Effector memory CD8-positive, alpha-beta T cell (primary cell): ENCODE data around the gene TCF7L1.
"Not testable (repeated sequence)": the region's sequence is repeated elsewhere in the genome, so short reads cannot be mapped to it uniquely, and the experiment has no call there.

Experiments used
- ATAC-seq: fragments of 150-1000 bp; cut with Tn5 transposase; replicated peaks from 2 replicates; pipeline ENCODE4 v1.10.0; 2021; ENCODE audit warnings: mild to moderate bottlenecking, moderate library complexity
- DNase-seq, 3 experiments: peaks; one replicate each; pipeline ENCODE4 v3.0.0; 2021
- H3K27ac Mint-ChIP-seq, 2 donors: one replicate each; pipeline ENCODE4 v1.8.0; 2022; ENCODE audit warnings: mild to moderate bottlenecking in 2 of 2, mixed read lengths in 2 of 2, moderate library complexity in 2 of 2
- H3K27me3 Mint-ChIP-seq, 2 donors: one replicate each; pipeline ENCODE4 v1.8.0; 2022; ENCODE audit warnings: mixed read lengths in 2 of 2
- H3K36me3 Mint-ChIP-seq: one replicate; pipeline ENCODE4 v1.8.0; 2022; ENCODE audit warnings: mild to moderate bottlenecking, moderate library complexity, mixed read lengths; ENCODE audit not compliant: insufficient read depth
- H3K4me1 Mint-ChIP-seq, 2 donors: one replicate each; pipeline ENCODE4 v1.8.0; 2022; ENCODE audit warnings: low read depth in 2 of 2, mixed read lengths in 2 of 2
- H3K4me3 Mint-ChIP-seq, 2 donors: one replicate each; pipeline ENCODE4 v1.8.0; 2022; ENCODE audit warnings: mild to moderate bottlenecking in 2 of 2, mixed read lengths in 2 of 2, moderate library complexity in 2 of 2
- H3K9me3 Mint-ChIP-seq, 2 donors: one replicate each; pipeline ENCODE4 v1.8.0; 2022; ENCODE audit warnings: mixed read lengths in 2 of 2

The TCF7L1 gene

GRCh38 chr2:85114586-85115330 is 18.4 kb upstream of the TCF7L1 start:
- no peak for ATAC-seq
- Mint-ChIP-seq H3K27ac (no peak overlapping the region), H3K27me3 (peaks cover 22 to 49% of the 10 kb centered on the region in 2 donors), H3K36me3 (no peaks in the 10 kb centered on the region), H3K9me3 (no peaks in the 10 kb centered on the region), H3K4me3 (no peak overlapping the region), H3K4me1 (no peaks in the 10 kb centered on the region)
- no peak for DNase-seq

- H3K4me3 Mint-ChIP-seq, result no peak overlapping the region
- no peaks in the 10 kb centered on the region for H3K36me3 Mint-ChIP-seq
- no peak overlapping the region for H3K27ac Mint-ChIP-seq
- H3K4me1 Mint-ChIP-seq, result no peaks in the 10 kb centered on the region
- ATAC-seq (no peak), DNase-seq (no peak)
- H3K27me3 Mint-ChIP-seq, result peaks cover 11 to 38% of the 10 kb centered on the region in 2 donors
- H3K9me3 Mint-ChIP-seq, result no peaks in the 10 kb centered on the region
Observed at GRCh38 chr2:85116207-85116606, 17.0 kb upstream of the TCF7L1 start.

- Mint-ChIP-seq H3K4me3 (no peak overlapping the region), H3K36me3 (no peaks in the 10 kb centered on the region), H3K27ac (no peak overlapping the region), H3K9me3 (no peaks in the 10 kb centered on the region), H3K4me1 (no peaks in the 10 kb centered on the region), H3K27me3 (peaks cover 1 to 6% of the 10 kb centered on the region in 2 donors)
- ATAC-seq (no peak), DNase-seq (no peak)
Observed at GRCh38 chr2:85119900-85120299, 13.3 kb upstream of the TCF7L1 start.

GRCh38 chr2:85120363-85120762 is 12.8 kb upstream of the TCF7L1 start:
- no peak overlapping the region for H3K4me3 Mint-ChIP-seq
- H3K36me3 Mint-ChIP-seq, result no peaks in the 10 kb centered on the region
- no peak for DNase-seq
- ATAC-seq, result no peak
- no peaks in the 10 kb centered on the region for H3K4me1 Mint-ChIP-seq
- H3K27ac Mint-ChIP-seq, result no peak overlapping the region
- no peaks in the 10 kb centered on the region for H3K9me3 Mint-ChIP-seq
- H3K27me3 Mint-ChIP-seq, result peaks cover 0 to 6% of the 10 kb centered on the region in 2 donors

- H3K9me3 Mint-ChIP-seq, H3K4me1 Mint-ChIP-seq, ATAC-seq, DNase-seq, H3K36me3 Mint-ChIP-seq, H3K4me3 Mint-ChIP-seq: not testable (repeated sequence)
- Mint-ChIP-seq H3K27me3 (peaks cover 19 to 32% of the 10 kb centered on the region in 2 donors), H3K27ac (peak overlapping the region in 1 of 2 donors; percentile 24)
Observed at GRCh38 chr2:85126462-85126861, 6.7 kb upstream of the TCF7L1 start.

GRCh38 chr2:85129861-85130260 is 3.3 kb upstream of the TCF7L1 start:
- H3K4me3 Mint-ChIP-seq, result no peak overlapping the region
- H3K27me3 Mint-ChIP-seq, result peaks cover 33 to 54% of the 10 kb centered on the region in 2 donors
- peaks cover 3 to 5% of the 10 kb centered on the region in 2 donors for H3K4me1 Mint-ChIP-seq
- H3K27ac Mint-ChIP-seq, result no peak overlapping the region
- no peak for DNase-seq
- H3K36me3 Mint-ChIP-seq, result peaks cover 3% of the 10 kb centered on the region
- no peak for ATAC-seq
- H3K9me3 Mint-ChIP-seq, result no peaks in the 10 kb centered on the region

GRCh38 chr2:85130407-85130806 is 2.8 kb upstream of the TCF7L1 start:
- ATAC-seq (no peak), DNase-seq (no peak)
- Mint-ChIP-seq H3K36me3 (peaks cover 3% of the 10 kb centered on the region), H3K27me3 (peaks cover 36 to 59% of the 10 kb centered on the region in 2 donors), H3K27ac (no peak overlapping the region), H3K4me3 (no peak overlapping the region), H3K4me1 (peaks cover 3 to 5% of the 10 kb centered on the region in 2 donors), H3K9me3 (no peaks in the 10 kb centered on the region)

GRCh38 chr2:85131116-85131515 is 2.1 kb upstream of the TCF7L1 start:
- no peak overlapping the region for H3K27ac Mint-ChIP-seq
- DNase-seq (no peak), ATAC-seq (no peak)
- H3K9me3 Mint-ChIP-seq, result no peaks in the 10 kb centered on the region
- peaks cover 43 to 66% of the 10 kb centered on the region in 2 donors for H3K27me3 Mint-ChIP-seq
- H3K36me3 Mint-ChIP-seq, result peaks cover 3% of the 10 kb centered on the region
- no peak overlapping the region for H3K4me3 Mint-ChIP-seq
- peaks cover 3 to 5% of the 10 kb centered on the region in 2 donors for H3K4me1 Mint-ChIP-seq

GRCh38 chr2:85132397-85132796 is 795 bp upstream of the TCF7L1 start:
- ATAC-seq, result no peak
- H3K4me1 Mint-ChIP-seq, result peaks cover 3 to 5% of the 10 kb centered on the region in 2 donors
- peaks cover 54 to 75% of the 10 kb centered on the region in 2 donors for H3K27me3 Mint-ChIP-seq
- H3K36me3 Mint-ChIP-seq, result peaks cover 3% of the 10 kb centered on the region
- H3K9me3 Mint-ChIP-seq, result no peaks in the 10 kb centered on the region
- H3K27ac Mint-ChIP-seq, result no peak overlapping the region
- H3K4me3 Mint-ChIP-seq, result peak overlapping the region; percentile 73 to 78
- DNase-seq, result no peak

GRCh38 chr2:85133751-85134254 is 611 bp downstream of the TCF7L1 start:
- H3K27me3 Mint-ChIP-seq, result peaks cover 48 to 62% of the 10 kb centered on the region in 2 donors
- H3K36me3 Mint-ChIP-seq, result peaks cover 3% of the 10 kb centered on the region
- DNase-seq (peak in 1 of 3 experiments; percentile 5), ATAC-seq (peak; percentile 16)
- peak overlapping the region; percentile 27 to 57 for H3K4me3 Mint-ChIP-seq
- H3K4me1 Mint-ChIP-seq, result peaks cover 3 to 5% of the 10 kb centered on the region in 2 donors
- H3K27ac Mint-ChIP-seq, result no peak overlapping the region
- H3K9me3 Mint-ChIP-seq, result no peaks in the 10 kb centered on the region

GRCh38 chr2:85134255-85134895 is 1.2 kb downstream of the TCF7L1 start:
- H3K27ac Mint-ChIP-seq, result no peak overlapping the region
- no peaks in the 10 kb centered on the region for H3K9me3 Mint-ChIP-seq
- H3K36me3 Mint-ChIP-seq, result peaks cover 3% of the 10 kb centered on the region
- peaks cover 53 to 68% of the 10 kb centered on the region in 2 donors for H3K27me3 Mint-ChIP-seq
- H3K4me1 Mint-ChIP-seq, result peaks cover 3 to 5% of the 10 kb centered on the region in 2 donors
- no peak for DNase-seq
- H3K4me3 Mint-ChIP-seq, result peak overlapping the region; percentile 20 to 57
- no peak for ATAC-seq

- H3K4me3 Mint-ChIP-seq, result peak overlapping the region; percentile 20 to 57
- H3K9me3 Mint-ChIP-seq, result no peaks in the 10 kb centered on the region
- H3K27ac Mint-ChIP-seq, result no peak overlapping the region
- peaks cover 3% of the 10 kb centered on the region for H3K36me3 Mint-ChIP-seq
- H3K4me1 Mint-ChIP-seq, result peaks cover 3 to 5% of the 10 kb centered on the region in 2 donors
- H3K27me3 Mint-ChIP-seq, result peaks cover 57 to 72% of the 10 kb centered on the region in 2 donors
- no peak for DNase-seq
- no peak for ATAC-seq
Observed at GRCh38 chr2:85134896-85135659, 1.9 kb downstream of the TCF7L1 start.

GRCh38 chr2:85135660-85135914 is 2.4 kb downstream of the TCF7L1 start:
- H3K4me3 Mint-ChIP-seq, result no peak overlapping the region
- no peak overlapping the region for H3K27ac Mint-ChIP-seq
- DNase-seq, result no peak
- peaks cover 3% of the 10 kb centered on the region for H3K36me3 Mint-ChIP-seq
- ATAC-seq, result no peak
- peaks cover 57 to 72% of the 10 kb centered on the region in 2 donors for H3K27me3 Mint-ChIP-seq
- no peaks in the 10 kb centered on the region for H3K9me3 Mint-ChIP-seq
- peaks cover 3 to 5% of the 10 kb centered on the region in 2 donors for H3K4me1 Mint-ChIP-seq
